K562 (cell line): ENCODE measurements around the gene SELENOI. TPM values are rescaled to one million over a fixed set of nuclear protein-coding genes. Genes with fewer than 3 reads are reported as not detected.

Experiments
- CBX8 ChIP-seq: fragments of 200-600 bp; sonication (generic); IDR thresholded peaks from 2 replicates; pipeline ENCODE4 v1.6.1; 2012; ENCODE audit warnings: borderline replicate concordance, mixed run types, low read depth, mild to moderate bottlenecking, moderate library complexity, mixed read lengths, low read length, control low read depth, inconsistent platforms; ENCODE audit not compliant: poor library complexity, severe bottlenecking; ENCODE audit errors: extremely low read depth
- CHD1 ChIP-seq: fragments of 200-600 bp; sonication (generic); IDR thresholded peaks from one replicate; pipeline ENCODE4 v1.6.1; 2012; ENCODE audit warnings: mild to moderate bottlenecking, moderate library complexity, low read length, inconsistent platforms
- ETV5 ChIP-seq: sonication (generic); formaldehyde crosslinking; IDR thresholded peaks from 2 replicates; pipeline ENCODE4 v1.4.0; 2020; ENCODE audit warnings: low read depth, mild to moderate bottlenecking, missing genetic modification reagents
- HDAC2 ChIP-seq: fragments of 450-650 bp; IDR thresholded peaks from 2 replicates; pipeline ENCODE4 v1.6.1; 2016; ENCODE audit warnings: mild to moderate bottlenecking
- KHSRP ChIP-seq: fragments of 450-650 bp; IDR thresholded peaks from 2 replicates; pipeline ENCODE4 v1.6.1; 2017
- MCM2 ChIP-seq: fragments of 450-650 bp; IDR thresholded peaks from 2 replicates; pipeline ENCODE4 v1.6.1; 2017; ENCODE audit warnings: low read depth, mild to moderate bottlenecking
- MYNN ChIP-seq, 2 experiments: sonication (generic); formaldehyde crosslinking in 1 of 2; IDR thresholded peaks; 2 replicates each; pipeline versions ENCODE4 v1.5.0 to v1.6.1; 2016 to 2020; ENCODE audit warnings: antibody characterized with exemption in 1 of 2, missing genetic modification reagents in 1 of 2
- POLR2AphosphoS2 ChIP-seq: IDR thresholded peaks from 2 replicates; pipeline ENCODE4 v1.6.1; 2012; ENCODE audit warnings: low read length, improper control_type of control experiment
- RB1 ChIP-seq: fragments of 450-650 bp; IDR thresholded peaks from 2 replicates; pipeline ENCODE4 v1.6.1; 2017; ENCODE audit warnings: low read depth, mild to moderate bottlenecking
- SIN3A ChIP-seq, 2 experiments: fragments of 150-350 bp in 1 of 2; IDR thresholded peaks; 2 replicates each; pipeline ENCODE4 v1.6.1; 2011 to 2016; ENCODE audit warnings: borderline replicate concordance in 2 of 2, low read depth in 2 of 2, low read length in 2 of 2, mild to moderate bottlenecking in 2 of 2, moderate library complexity in 2 of 2; ENCODE audit not compliant: control insufficient read depth in 1 of 2
- TAF15 ChIP-seq: fragments of 200-400 bp; formaldehyde crosslinking; IDR thresholded peaks from 2 replicates; pipeline ENCODE4 v1.6.1; 2017; ENCODE audit warnings: mild to moderate bottlenecking, low read depth, low read length, moderate library complexity
- ZNF184 ChIP-seq: sonication (generic); formaldehyde crosslinking; IDR thresholded peaks from 2 replicates; pipeline ENCODE4 v1.5.0; 2020; ENCODE audit warnings: missing genetic modification reagents
- ZNF311 ChIP-seq: fragments of 250-450 bp; sonication (Bioruptor Pico); IDR thresholded peaks from 2 replicates; pipeline ENCODE4 v1.4.0; 2020; ENCODE audit warnings: mild to moderate bottlenecking, moderate library complexity
- ZNF785 ChIP-seq: fragments of 250-450 bp; sonication (Bioruptor Pico); IDR thresholded peaks from 2 replicates; pipeline ENCODE4 v1.4.0; 2020; ENCODE audit warnings: mild to moderate bottlenecking
- polyA plus RNA-seq, 8 experiments: library from polyadenylated mRNA; depleted of rRNA in 4 of 8; stranded (reverse) in 5 of 8; unstranded in 3 of 8; fragments of >200 nt; fragmentation: Nextera tagmentation in 2 of 8; fragmentation: Illumina TruSeq in 1 of 8; extraction: Ambion mirVana in 2 of 8; extraction: Trizol in 1 of 8; gene quantifications; 2 replicates each; pipeline versions ENCODE4 v1.2.1 to v1.2.3, GENCODE V29; 2011 to 2014; ENCODE audit warnings: inconsistent platforms in 1 of 8, missing spikeins in 1 of 8
- total RNA-seq, 7 experiments: library from RNA; depleted of rRNA in 6 of 7; stranded (reverse); fragments of >200 nt in 6 of 7; fragmentation: Illumina TruSeq in 2 of 7; extraction: Trizol in 2 of 7; gene quantifications; 2 replicates each; pipeline versions ENCODE4 v1.2.1 to v1.2.3, GENCODE V29; 2011 to 2021; ENCODE audit warnings: low replicate concordance in 1 of 7
- TF ChIP-seq, protein P1 (sequence below), 2 experiments: fragments of 450-650 bp in 1 of 2; IDR thresholded peaks; 2 replicates each; pipeline ENCODE4 v1.6.1; 2011 to 2017; ENCODE audit warnings: low read depth in 2 of 2, antibody characterized with exemption in 1 of 2, borderline replicate concordance in 1 of 2, low read length in 1 of 2, mild to moderate bottlenecking in 1 of 2, mixed read lengths in 1 of 2; ENCODE audit not compliant: control insufficient read depth in 1 of 2
- TF ChIP-seq, protein P2 (sequence below): conservative IDR thresholded peaks from 2 replicates; pipeline ENCODE4 v1.6.1; 2011; ENCODE audit warnings: low read depth, mild to moderate bottlenecking, low read length; ENCODE audit not compliant: control insufficient read depth
- TF ChIP-seq, protein P3 (sequence below), 2 experiments: fragments of 450-650 bp; IDR thresholded peaks; 2 replicates each; pipeline ENCODE4 v1.6.1; 2018; ENCODE audit warnings: mild to moderate bottlenecking in 2 of 2, low read depth in 1 of 2; ENCODE audit not compliant: partially characterized antibody in 2 of 2

Gene SELENOI
- total and polyA plus RNA-seq, 9 of the 15 experiments (the other 6 are each of a cell fraction or from before 2014, with no cell fraction given): 9.6 to 46.9 (median 24.4) TPM

DNA sequence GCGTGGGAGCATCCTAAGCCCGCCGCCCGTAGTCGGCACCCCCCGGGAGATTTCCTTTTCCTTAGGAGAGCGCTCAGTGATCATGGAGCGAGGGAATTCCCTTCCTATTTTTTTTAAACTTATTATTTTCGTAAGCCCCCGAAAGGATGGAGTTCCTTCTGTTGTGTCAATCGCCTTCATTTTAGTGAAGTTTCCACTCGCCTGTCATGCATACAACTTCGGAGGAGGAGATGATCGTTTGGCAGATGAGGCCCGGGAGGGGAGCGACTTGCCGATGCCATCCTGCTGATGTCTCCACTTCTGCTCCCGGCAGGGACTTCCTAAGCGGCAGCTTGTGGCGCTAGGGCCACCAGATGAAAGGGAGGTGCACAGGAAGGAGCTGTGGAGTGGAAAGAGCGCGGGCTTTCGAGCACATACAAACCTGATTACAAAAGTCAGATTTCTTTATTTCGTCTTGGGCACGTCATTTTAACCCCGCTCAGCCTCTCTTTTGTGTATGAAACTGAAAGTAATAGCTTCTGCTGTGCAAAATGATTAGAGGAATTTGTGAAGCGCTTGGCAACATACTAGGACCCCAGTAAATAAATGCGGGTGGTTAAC, 611 bp downstream of the SELENOI start, which contains the start of gene ADGRF3 (continued):
- peak; percentile 70 for TF ChIP-seq CHD1
- TF ChIP-seq, protein P1, sequence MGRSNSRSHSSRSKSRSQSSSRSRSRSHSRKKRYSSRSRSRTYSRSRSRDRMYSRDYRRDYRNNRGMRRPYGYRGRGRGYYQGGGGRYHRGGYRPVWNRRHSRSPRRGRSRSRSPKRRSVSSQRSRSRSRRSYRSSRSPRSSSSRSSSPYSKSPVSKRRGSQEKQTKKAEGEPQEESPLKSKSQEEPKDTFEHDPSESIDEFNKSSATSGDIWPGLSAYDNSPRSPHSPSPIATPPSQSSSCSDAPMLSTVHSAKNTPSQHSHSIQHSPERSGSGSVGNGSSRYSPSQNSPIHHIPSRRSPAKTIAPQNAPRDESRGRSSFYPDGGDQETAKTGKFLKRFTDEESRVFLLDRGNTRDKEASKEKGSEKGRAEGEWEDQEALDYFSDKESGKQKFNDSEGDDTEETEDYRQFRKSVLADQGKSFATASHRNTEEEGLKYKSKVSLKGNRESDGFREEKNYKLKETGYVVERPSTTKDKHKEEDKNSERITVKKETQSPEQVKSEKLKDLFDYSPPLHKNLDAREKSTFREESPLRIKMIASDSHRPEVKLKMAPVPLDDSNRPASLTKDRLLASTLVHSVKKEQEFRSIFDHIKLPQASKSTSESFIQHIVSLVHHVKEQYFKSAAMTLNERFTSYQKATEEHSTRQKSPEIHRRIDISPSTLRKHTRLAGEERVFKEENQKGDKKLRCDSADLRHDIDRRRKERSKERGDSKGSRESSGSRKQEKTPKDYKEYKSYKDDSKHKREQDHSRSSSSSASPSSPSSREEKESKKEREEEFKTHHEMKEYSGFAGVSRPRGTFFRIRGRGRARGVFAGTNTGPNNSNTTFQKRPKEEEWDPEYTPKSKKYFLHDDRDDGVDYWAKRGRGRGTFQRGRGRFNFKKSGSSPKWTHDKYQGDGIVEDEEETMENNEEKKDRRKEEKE (IDR thresholded peaks at IDR 0.05; ENCODE audit: borderline replicate concordance in 1 of 2, control insufficient read depth in 1 of 2, low read depth in 2 of 2, low read length in 1 of 2): peak in 1 of 2 experiments; percentile 64; a peak in 1 of 4 replicates
- no peak for TF ChIP-seq CBX8
- TF ChIP-seq MCM2: no peak
- TF ChIP-seq RB1: peak; percentile 32; the same call in 1 of the 2 replicates
- TF ChIP-seq, protein P2, sequence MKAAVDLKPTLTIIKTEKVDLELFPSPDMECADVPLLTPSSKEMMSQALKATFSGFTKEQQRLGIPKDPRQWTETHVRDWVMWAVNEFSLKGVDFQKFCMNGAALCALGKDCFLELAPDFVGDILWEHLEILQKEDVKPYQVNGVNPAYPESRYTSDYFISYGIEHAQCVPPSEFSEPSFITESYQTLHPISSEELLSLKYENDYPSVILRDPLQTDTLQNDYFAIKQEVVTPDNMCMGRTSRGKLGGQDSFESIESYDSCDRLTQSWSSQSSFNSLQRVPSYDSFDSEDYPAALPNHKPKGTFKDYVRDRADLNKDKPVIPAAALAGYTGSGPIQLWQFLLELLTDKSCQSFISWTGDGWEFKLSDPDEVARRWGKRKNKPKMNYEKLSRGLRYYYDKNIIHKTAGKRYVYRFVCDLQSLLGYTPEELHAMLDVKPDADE: 0 out of 2 replicates have a peak, but pooled peaks have one; percentile 35
- no peak for TF ChIP-seq ZNF785 (CRISPR knock-in tag)
- TF ChIP-seq ZNF311: no peak
- TF ChIP-seq, protein P3, sequence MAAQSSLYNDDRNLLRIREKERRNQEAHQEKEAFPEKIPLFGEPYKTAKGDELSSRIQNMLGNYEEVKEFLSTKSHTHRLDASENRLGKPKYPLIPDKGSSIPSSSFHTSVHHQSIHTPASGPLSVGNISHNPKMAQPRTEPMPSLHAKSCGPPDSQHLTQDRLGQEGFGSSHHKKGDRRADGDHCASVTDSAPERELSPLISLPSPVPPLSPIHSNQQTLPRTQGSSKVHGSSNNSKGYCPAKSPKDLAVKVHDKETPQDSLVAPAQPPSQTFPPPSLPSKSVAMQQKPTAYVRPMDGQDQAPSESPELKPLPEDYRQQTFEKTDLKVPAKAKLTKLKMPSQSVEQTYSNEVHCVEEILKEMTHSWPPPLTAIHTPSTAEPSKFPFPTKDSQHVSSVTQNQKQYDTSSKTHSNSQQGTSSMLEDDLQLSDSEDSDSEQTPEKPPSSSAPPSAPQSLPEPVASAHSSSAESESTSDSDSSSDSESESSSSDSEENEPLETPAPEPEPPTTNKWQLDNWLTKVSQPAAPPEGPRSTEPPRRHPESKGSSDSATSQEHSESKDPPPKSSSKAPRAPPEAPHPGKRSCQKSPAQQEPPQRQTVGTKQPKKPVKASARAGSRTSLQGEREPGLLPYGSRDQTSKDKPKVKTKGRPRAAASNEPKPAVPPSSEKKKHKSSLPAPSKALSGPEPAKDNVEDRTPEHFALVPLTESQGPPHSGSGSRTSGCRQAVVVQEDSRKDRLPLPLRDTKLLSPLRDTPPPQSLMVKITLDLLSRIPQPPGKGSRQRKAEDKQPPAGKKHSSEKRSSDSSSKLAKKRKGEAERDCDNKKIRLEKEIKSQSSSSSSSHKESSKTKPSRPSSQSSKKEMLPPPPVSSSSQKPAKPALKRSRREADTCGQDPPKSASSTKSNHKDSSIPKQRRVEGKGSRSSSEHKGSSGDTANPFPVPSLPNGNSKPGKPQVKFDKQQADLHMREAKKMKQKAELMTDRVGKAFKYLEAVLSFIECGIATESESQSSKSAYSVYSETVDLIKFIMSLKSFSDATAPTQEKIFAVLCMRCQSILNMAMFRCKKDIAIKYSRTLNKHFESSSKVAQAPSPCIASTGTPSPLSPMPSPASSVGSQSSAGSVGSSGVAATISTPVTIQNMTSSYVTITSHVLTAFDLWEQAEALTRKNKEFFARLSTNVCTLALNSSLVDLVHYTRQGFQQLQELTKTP (IDR thresholded peaks at IDR 0.05; ENCODE audit: low read depth in 1 of 2, partially characterized antibody in 2 of 2): no peak
- no peak for TF ChIP-seq KHSRP
- TF ChIP-seq HDAC2: 0 out of 2 replicates have a peak, but pooled peaks have one; percentile 43
- TF ChIP-seq ZNF184 (CRISPR knock-in tag): no peak
- 0 out of 2 replicates have a peak, but pooled peaks have one; percentile 22 for TF ChIP-seq ETV5
- peak; percentile 55 to 70; a peak in 2 of 4 replicates for TF ChIP-seq SIN3A (IDR thresholded peaks at IDR 0.05; ENCODE audit: borderline replicate concordance in 2 of 2, control insufficient read depth in 1 of 2, low read depth in 2 of 2, low read length in 2 of 2)
- TF ChIP-seq MYNN (IDR thresholded peaks at IDR 0.05): peak; percentile 41; the same call in 1 of the 2 replicates
- TF ChIP-seq MYNN (CRISPR knock-in tag; IDR thresholded peaks at IDR 0.05): no peak
- TF ChIP-seq TAF15: no peak
- no peak for TF ChIP-seq POLR2AphosphoS2
